GM23338 (cell line): ENCODE measurements around the gene YWHAE. TPM values are rescaled to one million over a fixed set of nuclear protein-coding genes. Genes with fewer than 3 reads are reported as not detected.

Experiments used
- ATAC-seq: fragments of 200-7000 bp; cut with Tn5 transposase; 3 replicates; pipeline ENCODE4 v1.9.1; 2020
- DNase-seq: peaks from one replicate; pipeline ENCODE4 v3.0.0-alpha.2; 2015; ENCODE audit warnings: low spot score
- H2AFZ ChIP-seq: fragments of 200-600 bp; sonication (generic); 2 replicates; pipeline ENCODE4 v1.8.0; 2016; ENCODE audit warnings: antibody characterized with exemption, mild to moderate bottlenecking, moderate library complexity
- H3F3A ChIP-seq: fragments of 200-600 bp; sonication (generic); replicated peaks from 2 replicates; pipeline ENCODE4 v1.8.0; 2017; ENCODE audit warnings: antibody characterized with exemption, mixed run types, low read depth
- H3K27ac ChIP-seq: fragments of 200-600 bp; sonication (generic); 2 replicates; pipeline ENCODE4 v1.6.1; 2016; ENCODE audit warnings: low read depth
- H3K27me3 ChIP-seq: fragments of 200-600 bp; sonication (generic); 2 replicates; pipeline ENCODE4 v1.8.0; 2016; ENCODE audit warnings: mild to moderate bottlenecking, mixed run types, moderate library complexity; ENCODE audit not compliant: insufficient read depth
- H3K36me3 ChIP-seq: fragments of 200-600 bp; sonication (generic); 2 replicates; pipeline ENCODE4 v1.8.0; 2016; ENCODE audit warnings: mild to moderate bottlenecking; ENCODE audit not compliant: insufficient read depth
- H3K4me1 ChIP-seq: fragments of 200-600 bp; sonication (generic); 2 replicates; pipeline ENCODE4 v1.8.0; 2016; ENCODE audit warnings: mild to moderate bottlenecking, moderate library complexity; ENCODE audit not compliant: insufficient read depth
- H3K4me2 ChIP-seq: fragments of 200-600 bp; sonication (generic); 2 replicates; pipeline ENCODE4 v1.7.1; 2017; ENCODE audit warnings: mixed run types
- H3K4me3 ChIP-seq: fragments of 200-600 bp; sonication (generic); 2 replicates; pipeline ENCODE4 v1.6.1; 2016; ENCODE audit warnings: mixed run types
- H3K79me2 ChIP-seq: fragments of 200-600 bp; sonication (generic); replicated peaks from 2 replicates; pipeline ENCODE4 v1.8.0; 2017; ENCODE audit warnings: mild to moderate bottlenecking; ENCODE audit not compliant: insufficient read depth
- H3K9me2 ChIP-seq: fragments of 200-600 bp; sonication (generic); 2 replicates; pipeline ENCODE4 v1.8.0; 2017; ENCODE audit not compliant: insufficient read depth
- H4K20me1 ChIP-seq: fragments of 200-600 bp; sonication (generic); replicated peaks from 2 replicates; pipeline ENCODE4 v1.8.0; 2017; ENCODE audit warnings: mild to moderate bottlenecking; ENCODE audit not compliant: insufficient read depth
- H3K27ac Mint-ChIP-seq: 2 replicates; pipeline ENCODE4 v1.8.0; 2020; ENCODE audit warnings: inconsistent platforms, mild to moderate bottlenecking, moderate library complexity, mixed read lengths
- H3K27me3 Mint-ChIP-seq: 3 replicates; pipeline ENCODE4 v1.8.0; 2022; ENCODE audit warnings: low read depth, mild to moderate bottlenecking, moderate library complexity, mixed read lengths, inconsistent platforms; ENCODE audit not compliant: insufficient read depth, poor library complexity
- H3K36me3 Mint-ChIP-seq: 3 replicates; pipeline ENCODE4 v1.8.0; 2021; ENCODE audit warnings: low read depth, mild to moderate bottlenecking, inconsistent platforms, moderate library complexity, mixed read lengths
- H3K4me1 Mint-ChIP-seq: 3 replicates; pipeline ENCODE4 v1.8.0; 2020; ENCODE audit warnings: mild to moderate bottlenecking, inconsistent platforms, mixed read lengths
- H3K4me3 Mint-ChIP-seq: 3 replicates; pipeline ENCODE4 v1.8.0; 2021; ENCODE audit warnings: moderate library complexity, mild to moderate bottlenecking, inconsistent platforms, mixed read lengths
- H3K9me3 Mint-ChIP-seq: 3 replicates; pipeline ENCODE4 v1.8.0; 2020; ENCODE audit warnings: moderate library complexity, mild to moderate bottlenecking, inconsistent platforms, mixed read lengths
- CREB1 ChIP-seq: fragments of 250-450 bp; sonication (Bioruptor Pico); IDR thresholded peaks from 2 replicates; pipeline ENCODE4 v1.5.0; 2020; ENCODE audit warnings: low read depth, mild to moderate bottlenecking, moderate library complexity
- JUNB ChIP-seq: IDR thresholded peaks from one replicate; pipeline ENCODE4 v1.6.1; 2016; ENCODE audit warnings: antibody characterized with exemption; ENCODE audit not compliant: unreplicated experiment
- NANOG ChIP-seq: IDR thresholded peaks from 2 replicates; pipeline ENCODE4 v1.6.1; 2016; ENCODE audit warnings: antibody characterized with exemption, borderline replicate concordance
- POLR2AphosphoS5 ChIP-seq: IDR thresholded peaks from 2 replicates; pipeline ENCODE4 v1.6.1; 2016; ENCODE audit warnings: antibody characterized with exemption, low read depth
- STAT1 ChIP-seq: IDR thresholded peaks from one replicate; pipeline ENCODE4 v1.6.1; 2016; ENCODE audit warnings: antibody characterized with exemption; ENCODE audit not compliant: unreplicated experiment
- ZNF114 ChIP-seq: fragments of 250-450 bp; sonication (Bioruptor Pico); IDR thresholded peaks from 2 replicates; pipeline ENCODE4 v1.5.0; 2020; ENCODE audit warnings: mild to moderate bottlenecking, moderate library complexity
- ZNF331 ChIP-seq: fragments of 250-450 bp; sonication (Bioruptor Pico); IDR thresholded peaks from 2 replicates; pipeline ENCODE4 v1.5.0; 2020; ENCODE audit warnings: low read depth, mild to moderate bottlenecking, moderate library complexity
- polyA plus RNA-seq: library from polyadenylated mRNA; unstranded; fragments of >200 nt; fragmentation: Nextera tagmentation; extraction: Ambion mirVana; gene quantifications from 2 replicates; pipeline ENCODE4 v1.2.1, GENCODE V29; 2016
- total RNA-seq: library from RNA; depleted of rRNA; stranded (reverse); fragments of >200 nt; shearing (Covaris generic); gene quantifications from 2 replicates; pipeline ENCODE4 v1.2.3, GENCODE V29; 2014
- TF ChIP-seq, protein P1 (sequence below): fragments of 250-450 bp; sonication (Bioruptor Pico); IDR thresholded peaks from 2 replicates; pipeline ENCODE4 v1.5.0; 2020; ENCODE audit warnings: mild to moderate bottlenecking, moderate library complexity
- TF ChIP-seq, protein P2 (sequence below), 2 experiments: fragments of 200-600 bp in 1 of 2; sonication (generic) in 1 of 2; conservative IDR thresholded peaks; 2 replicates each; pipeline versions ENCODE4 v1.5.1 to v1.6.1; 2016 to 2017; ENCODE audit warnings: antibody characterized with exemption in 2 of 2, low read depth in 2 of 2, mild to moderate bottlenecking in 2 of 2, moderate library complexity in 1 of 2
- TF ChIP-seq, protein P3 (sequence below): IDR thresholded peaks from 2 replicates; pipeline ENCODE4 v1.6.1; 2016; ENCODE audit warnings: antibody characterized with exemption

The YWHAE gene
- total and polyA plus RNA-seq, 2 experiments from 2014 or later, result 1,251 to 1,283 TPM

DNA sequence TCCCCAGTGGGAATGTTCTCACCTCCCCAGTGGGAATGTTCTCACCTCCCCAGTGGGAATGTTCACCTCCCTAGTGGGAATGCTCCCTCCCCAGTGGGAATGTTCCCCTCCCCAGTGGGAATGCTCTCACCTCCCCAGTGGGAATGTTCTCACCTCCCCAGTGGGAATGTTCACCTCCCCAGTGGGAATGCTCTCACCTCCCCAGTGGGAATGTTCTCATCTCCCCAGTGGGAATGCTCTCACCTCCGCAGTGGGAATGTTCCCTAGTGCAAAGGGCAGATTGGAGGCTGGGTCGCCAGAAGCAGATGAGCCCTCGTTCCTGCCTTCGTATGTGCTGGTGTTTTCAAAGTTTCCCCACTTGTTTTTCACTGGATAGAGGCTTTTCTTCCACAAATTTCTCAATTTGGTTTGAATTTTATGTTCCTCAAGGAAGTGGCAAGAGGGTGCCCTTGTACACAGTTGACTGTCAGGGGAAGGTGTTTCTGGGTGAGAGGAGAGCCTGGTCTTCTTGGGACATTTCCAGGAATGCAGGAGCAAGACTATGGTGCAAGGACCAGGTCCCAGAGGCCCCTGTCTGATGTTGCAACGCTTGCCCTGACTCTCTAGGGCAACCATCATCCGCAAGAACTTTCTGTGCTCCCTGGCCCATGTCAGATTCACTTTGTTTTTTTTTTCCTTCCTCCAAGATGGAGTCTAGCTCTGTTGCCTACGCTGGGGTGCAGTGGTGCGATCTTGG lies 86.6 kb downstream of the YWHAE start:
- Histone ChIP-seq H3K4me1 (no peaks in the 10 kb centered on the region), H3K9me2 (no peaks in the 10 kb centered on the region), H3K4me3 (no peak overlapping the region), H3K36me3 (no peaks in the 10 kb centered on the region), H3K79me2 (no peaks in the 10 kb centered on the region), H3F3A (no peaks in the 10 kb centered on the region), H3K4me2 (no peak overlapping the region), H4K20me1 (no peaks in the 10 kb centered on the region; the same call in 1 of the 2 replicates), H2AFZ (no peak overlapping the region), H3K27ac (no peak overlapping the region), H3K27me3 (no peaks in the 10 kb centered on the region)
- no peaks in the 10 kb centered on the region for H3K9me3 Mint-ChIP-seq
- no peaks in the 10 kb centered on the region for H3K36me3 Mint-ChIP-seq
- H3K4me3 Mint-ChIP-seq, result no peak overlapping the region
- no peak overlapping the region for H3K27ac Mint-ChIP-seq
- no peaks in the 10 kb centered on the region for H3K4me1 Mint-ChIP-seq
- no peak for DNase-seq
- H3K27me3 Mint-ChIP-seq, result peaks cover 8% of the 10 kb centered on the region
- no peak for TF ChIP-seq STAT1
- no peak for ATAC-seq

DNA sequence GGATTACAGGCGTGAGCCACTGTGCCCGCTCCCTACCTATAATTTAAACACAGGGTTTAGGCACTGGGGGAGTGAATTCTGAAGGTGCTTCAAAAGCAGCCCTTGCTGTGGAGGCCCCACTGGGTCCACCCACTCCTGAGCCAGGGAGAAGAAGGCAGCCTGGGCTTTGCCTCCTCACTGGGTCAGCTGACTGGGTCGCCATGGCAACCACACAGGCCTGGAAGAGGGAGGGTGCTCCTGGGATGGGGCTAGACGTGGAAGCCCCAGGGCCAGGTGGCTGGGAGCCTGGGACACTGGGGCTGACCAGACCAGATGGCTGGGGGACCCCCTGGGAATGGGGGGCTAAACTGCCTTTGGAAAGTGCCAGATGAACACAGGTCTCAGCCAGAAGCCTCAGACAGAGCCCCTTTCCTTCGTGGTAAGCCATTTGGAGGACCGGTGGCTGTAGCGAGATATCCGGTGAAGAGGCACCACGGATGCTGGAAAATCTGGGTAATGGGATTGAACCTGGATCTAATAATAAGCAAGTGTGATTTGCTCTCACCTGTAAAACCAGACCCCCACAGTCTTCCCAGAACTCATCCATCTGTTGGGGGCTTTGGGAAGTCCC lies 87.7 kb downstream of the YWHAE start:
- no peaks in the 10 kb centered on the region for H3K79me2 ChIP-seq
- Mint-ChIP-seq H3K9me3 (no peaks in the 10 kb centered on the region), H3K27me3 (peaks cover 10% of the 10 kb centered on the region), H3K27ac (no peak overlapping the region), H3K36me3 (no peaks in the 10 kb centered on the region), H3K4me3 (no peak overlapping the region), H3K4me1 (no peaks in the 10 kb centered on the region)
- H3K9me2 ChIP-seq, result no peaks in the 10 kb centered on the region
- no peak overlapping the region for H3K4me3 ChIP-seq
- no peaks in the 10 kb centered on the region for H3K4me1 ChIP-seq
- no peaks in the 10 kb centered on the region for H3F3A ChIP-seq
- H3K27ac ChIP-seq, result no peak overlapping the region
- no peaks in the 10 kb centered on the region; the same call in 1 of the 2 replicates for H4K20me1 ChIP-seq
- no peaks in the 10 kb centered on the region for H3K27me3 ChIP-seq
- ATAC-seq, result peak; percentile 94
- H2AFZ ChIP-seq, result no peak overlapping the region
- no peaks in the 10 kb centered on the region for H3K36me3 ChIP-seq
- H3K4me2 ChIP-seq, result no peak overlapping the region
- DNase-seq, result peak; percentile 71
- no peak for TF ChIP-seq ZNF114
- TF ChIP-seq ZNF331, result no peak
- TF ChIP-seq JUNB, result no peak
- no peak for TF ChIP-seq NANOG
- TF ChIP-seq POLR2AphosphoS5, result no peak
- TF ChIP-seq, protein P1, sequence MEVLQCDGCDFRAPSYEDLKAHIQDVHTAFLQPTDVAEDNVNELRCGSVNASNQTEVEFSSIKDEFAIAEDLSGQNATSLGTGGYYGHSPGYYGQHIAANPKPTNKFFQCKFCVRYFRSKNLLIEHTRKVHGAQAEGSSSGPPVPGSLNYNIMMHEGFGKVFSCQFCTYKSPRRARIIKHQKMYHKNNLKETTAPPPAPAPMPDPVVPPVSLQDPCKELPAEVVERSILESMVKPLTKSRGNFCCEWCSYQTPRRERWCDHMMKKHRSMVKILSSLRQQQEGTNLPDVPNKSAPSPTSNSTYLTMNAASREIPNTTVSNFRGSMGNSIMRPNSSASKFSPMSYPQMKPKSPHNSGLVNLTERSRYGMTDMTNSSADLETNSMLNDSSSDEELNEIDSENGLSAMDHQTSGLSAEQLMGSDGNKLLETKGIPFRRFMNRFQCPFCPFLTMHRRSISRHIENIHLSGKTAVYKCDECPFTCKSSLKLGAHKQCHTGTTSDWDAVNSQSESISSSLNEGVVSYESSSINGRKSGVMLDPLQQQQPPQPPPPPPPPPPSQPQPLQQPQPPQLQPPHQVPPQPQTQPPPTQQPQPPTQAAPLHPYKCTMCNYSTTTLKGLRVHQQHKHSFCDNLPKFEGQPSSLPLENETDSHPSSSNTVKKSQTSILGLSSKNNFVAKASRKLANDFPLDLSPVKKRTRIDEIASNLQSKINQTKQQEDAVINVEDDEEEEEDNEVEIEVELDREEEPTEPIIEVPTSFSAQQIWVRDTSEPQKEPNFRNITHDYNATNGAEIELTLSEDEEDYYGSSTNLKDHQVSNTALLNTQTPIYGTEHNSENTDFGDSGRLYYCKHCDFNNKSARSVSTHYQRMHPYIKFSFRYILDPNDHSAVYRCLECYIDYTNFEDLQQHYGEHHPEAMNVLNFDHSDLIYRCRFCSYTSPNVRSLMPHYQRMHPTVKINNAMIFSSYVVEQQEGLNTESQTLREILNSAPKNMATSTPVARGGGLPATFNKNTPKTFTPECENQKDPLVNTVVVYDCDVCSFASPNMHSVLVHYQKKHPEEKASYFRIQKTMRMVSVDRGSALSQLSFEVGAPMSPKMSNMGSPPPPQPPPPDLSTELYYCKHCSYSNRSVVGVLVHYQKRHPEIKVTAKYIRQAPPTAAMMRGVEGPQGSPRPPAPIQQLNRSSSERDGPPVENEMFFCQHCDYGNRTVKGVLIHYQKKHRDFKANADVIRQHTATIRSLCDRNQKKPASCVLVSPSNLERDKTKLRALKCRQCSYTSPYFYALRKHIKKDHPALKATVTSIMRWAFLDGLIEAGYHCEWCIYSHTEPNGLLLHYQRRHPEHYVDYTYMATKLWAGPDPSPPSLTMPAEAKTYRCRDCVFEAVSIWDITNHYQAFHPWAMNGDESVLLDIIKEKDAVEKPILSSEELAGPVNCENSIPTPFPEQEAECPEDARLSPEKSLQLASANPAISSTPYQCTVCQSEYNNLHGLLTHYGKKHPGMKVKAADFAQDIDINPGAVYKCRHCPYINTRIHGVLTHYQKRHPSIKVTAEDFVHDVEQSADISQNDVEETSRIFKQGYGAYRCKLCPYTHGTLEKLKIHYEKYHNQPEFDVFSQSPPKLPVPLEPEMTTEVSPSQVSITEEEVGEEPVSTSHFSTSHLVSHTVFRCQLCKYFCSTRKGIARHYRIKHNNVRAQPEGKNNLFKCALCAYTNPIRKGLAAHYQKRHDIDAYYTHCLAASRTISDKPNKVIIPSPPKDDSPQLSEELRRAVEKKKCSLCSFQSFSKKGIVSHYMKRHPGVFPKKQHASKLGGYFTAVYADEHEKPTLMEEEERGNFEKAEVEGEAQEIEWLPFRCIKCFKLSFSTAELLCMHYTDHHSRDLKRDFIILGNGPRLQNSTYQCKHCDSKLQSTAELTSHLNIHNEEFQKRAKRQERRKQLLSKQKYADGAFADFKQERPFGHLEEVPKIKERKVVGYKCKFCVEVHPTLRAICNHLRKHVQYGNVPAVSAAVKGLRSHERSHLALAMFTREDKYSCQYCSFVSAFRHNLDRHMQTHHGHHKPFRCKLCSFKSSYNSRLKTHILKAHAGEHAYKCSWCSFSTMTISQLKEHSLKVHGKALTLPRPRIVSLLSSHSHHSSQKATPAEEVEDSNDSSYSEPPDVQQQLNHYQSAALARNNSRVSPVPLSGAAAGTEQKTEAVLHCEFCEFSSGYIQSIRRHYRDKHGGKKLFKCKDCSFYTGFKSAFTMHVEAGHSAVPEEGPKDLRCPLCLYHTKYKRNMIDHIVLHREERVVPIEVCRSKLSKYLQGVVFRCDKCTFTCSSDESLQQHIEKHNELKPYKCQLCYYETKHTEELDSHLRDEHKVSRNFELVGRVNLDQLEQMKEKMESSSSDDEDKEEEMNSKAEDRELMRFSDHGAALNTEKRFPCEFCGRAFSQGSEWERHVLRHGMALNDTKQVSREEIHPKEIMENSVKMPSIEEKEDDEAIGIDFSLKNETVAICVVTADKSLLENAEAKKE (CRISPR knock-in tag), result no peak
- TF ChIP-seq STAT1, result no peak
- TF ChIP-seq, protein P2, sequence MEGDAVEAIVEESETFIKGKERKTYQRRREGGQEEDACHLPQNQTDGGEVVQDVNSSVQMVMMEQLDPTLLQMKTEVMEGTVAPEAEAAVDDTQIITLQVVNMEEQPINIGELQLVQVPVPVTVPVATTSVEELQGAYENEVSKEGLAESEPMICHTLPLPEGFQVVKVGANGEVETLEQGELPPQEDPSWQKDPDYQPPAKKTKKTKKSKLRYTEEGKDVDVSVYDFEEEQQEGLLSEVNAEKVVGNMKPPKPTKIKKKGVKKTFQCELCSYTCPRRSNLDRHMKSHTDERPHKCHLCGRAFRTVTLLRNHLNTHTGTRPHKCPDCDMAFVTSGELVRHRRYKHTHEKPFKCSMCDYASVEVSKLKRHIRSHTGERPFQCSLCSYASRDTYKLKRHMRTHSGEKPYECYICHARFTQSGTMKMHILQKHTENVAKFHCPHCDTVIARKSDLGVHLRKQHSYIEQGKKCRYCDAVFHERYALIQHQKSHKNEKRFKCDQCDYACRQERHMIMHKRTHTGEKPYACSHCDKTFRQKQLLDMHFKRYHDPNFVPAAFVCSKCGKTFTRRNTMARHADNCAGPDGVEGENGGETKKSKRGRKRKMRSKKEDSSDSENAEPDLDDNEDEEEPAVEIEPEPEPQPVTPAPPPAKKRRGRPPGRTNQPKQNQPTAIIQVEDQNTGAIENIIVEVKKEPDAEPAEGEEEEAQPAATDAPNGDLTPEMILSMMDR (conservative IDR thresholded peaks at IDR 0.05; ENCODE audit: low read depth in 2 of 2), result no peak
- TF ChIP-seq, protein P3, sequence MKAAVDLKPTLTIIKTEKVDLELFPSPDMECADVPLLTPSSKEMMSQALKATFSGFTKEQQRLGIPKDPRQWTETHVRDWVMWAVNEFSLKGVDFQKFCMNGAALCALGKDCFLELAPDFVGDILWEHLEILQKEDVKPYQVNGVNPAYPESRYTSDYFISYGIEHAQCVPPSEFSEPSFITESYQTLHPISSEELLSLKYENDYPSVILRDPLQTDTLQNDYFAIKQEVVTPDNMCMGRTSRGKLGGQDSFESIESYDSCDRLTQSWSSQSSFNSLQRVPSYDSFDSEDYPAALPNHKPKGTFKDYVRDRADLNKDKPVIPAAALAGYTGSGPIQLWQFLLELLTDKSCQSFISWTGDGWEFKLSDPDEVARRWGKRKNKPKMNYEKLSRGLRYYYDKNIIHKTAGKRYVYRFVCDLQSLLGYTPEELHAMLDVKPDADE, result no peak
- TF ChIP-seq CREB1 (CRISPR knock-in tag), result no peak
